Kidney tubule cell (primary cell): ENCODE results near the gene LYL1.
A peak's percentile ranks its signal among the peaks of the same experiment; 100 is the strongest.
"Not testable (repeated sequence)": the region's sequence is repeated elsewhere in the genome, so short reads cannot be mapped to it uniquely, and the experiment has no call there.

Experiments used
- DNase-seq: peaks from one replicate; pipeline ENCODE4 v3.0.0-alpha.2; 2018; ENCODE audit warnings: low spot score

Gene LYL1

DNA sequence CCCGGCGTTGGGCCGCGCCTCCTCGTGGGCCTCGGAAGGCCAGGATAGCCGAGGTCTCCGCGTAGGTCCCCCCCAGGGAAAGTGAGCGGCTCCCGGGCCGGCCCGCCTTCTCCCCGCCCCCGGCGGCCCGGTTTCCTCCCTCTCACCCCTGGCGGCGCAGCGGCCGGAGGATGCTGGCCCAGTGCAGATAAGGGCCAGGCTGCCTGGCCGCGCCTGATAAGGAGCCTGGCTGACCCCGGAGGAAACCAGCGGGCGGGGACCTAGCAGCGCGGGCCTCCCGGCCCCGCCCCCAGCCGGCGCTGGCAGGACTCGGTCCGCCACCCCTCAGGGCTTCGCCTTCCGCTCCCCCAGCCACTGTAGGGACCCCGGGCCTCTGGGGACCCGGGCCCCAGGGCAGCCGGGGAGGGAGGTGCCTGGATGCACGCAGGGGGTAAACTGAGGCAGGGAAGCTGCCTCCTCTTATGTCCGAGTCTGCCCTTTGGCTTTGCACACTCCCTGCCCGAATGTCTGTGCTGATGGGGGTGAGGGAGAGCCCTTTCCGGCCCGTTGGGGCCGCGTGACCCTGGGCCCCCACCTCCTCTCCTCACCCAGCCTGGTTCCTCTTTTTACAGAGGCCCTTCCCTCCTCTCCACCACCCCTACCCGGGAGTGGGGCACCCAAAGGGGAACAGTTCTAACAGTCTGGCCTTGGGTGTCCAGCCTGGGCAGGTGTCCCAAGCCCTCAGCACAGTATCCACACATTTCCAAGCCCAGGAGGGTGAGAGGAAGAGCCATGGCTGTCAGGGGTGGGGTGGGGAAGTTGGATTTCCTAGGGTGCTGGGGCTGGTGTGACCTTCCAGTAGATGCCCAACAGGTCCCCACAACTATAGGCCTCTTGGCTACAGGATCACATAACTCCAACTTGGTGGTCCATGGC lies at the start of gene LYL1:
LYL1 (minus strand) TSS at position 193 of the 915 bp plus-strand sequence. CDS start 1,687 bp downstream, outside the sequence.
- no peak for DNase-seq

GRCh38 chr19:13151605-13152355 lies 49.1 kb upstream of the LYL1 start:
- DNase-seq: peak; percentile 98

- no peak for DNase-seq
These were observed 48.4 kb upstream of the LYL1 start for GRCh38 chr19:13150931-13151604.

GRCh38 chr19:13150187-13150930 lies 47.7 kb upstream of the LYL1 start, which contains the start of the genes IER2 and STX10:
TSS of gene IER2 (plus strand) at chr19:13150411. CDS start at chr19:13153187, 2,776 bp downstream.
TSS of gene STX10 (minus strand) at chr19:13150375. CDS start at chr19:13150173, 202 bp downstream.
- DNase-seq: peak; percentile 94

- DNase-seq: peak; percentile 48
These were observed 47.0 kb upstream of the LYL1 start for GRCh38 chr19:13149628-13150186.

DNA sequence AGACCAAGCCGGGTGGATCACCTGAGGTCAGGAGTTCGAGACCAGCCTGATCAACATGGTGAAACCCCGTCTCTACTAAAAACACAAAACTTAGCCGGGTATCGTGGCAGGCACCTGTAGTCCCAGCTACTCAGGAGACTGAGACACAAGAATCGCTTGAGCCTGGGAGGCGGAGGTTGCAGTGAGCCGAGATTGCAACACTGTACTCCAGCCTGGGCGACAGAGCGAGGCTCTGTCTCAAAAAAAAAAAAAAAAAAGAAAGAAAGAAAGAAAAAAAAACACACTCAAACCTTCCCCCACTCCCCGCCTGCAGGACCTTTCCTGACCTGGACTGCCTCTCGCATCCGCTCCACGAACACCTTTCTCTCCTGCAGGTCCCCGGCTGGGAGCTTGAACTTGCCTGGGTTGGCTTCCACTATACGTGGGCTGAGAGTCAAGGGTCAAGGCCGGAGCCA lies 46.5 kb upstream of the LYL1 start:
- DNase-seq: not testable (repeated sequence)

DNA sequence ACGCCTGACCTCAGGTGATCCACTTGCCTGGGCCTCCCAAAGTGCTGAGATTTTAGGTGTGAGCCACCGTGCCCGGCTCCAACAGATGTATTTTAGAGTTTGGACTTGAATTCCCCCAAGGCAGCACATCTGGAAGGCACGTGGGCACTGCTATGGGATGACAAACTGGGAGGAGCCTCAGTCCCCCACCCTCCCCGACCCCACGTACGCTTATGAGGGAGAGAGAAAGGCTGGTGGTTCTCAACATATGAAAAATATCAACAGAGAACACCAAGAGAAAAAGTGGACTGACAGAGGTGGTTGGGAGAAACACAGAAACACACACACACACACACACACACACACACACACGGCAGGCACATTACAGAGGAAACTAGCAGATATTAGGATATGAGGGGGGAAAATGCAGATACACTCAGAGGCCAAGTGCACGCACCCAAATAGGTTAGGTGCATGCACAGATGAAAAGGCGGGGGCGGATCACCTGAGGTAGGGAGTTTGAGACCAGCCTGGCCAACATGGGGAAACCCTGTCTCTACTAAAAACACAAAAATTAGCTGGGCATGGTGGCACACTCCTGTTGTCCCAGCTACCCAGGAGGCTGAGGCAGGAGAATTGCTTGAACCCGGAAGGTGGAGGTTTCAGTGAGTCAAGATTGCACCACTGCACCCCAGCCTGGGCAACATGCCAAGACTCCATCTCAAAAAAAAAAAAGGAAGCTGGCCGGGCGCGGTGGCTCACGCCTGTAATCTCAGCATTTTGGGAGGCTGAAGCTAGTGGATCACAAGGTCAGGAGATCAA lies 44.3 kb upstream of the LYL1 start:
- DNase-seq: peak; percentile 37

DNA sequence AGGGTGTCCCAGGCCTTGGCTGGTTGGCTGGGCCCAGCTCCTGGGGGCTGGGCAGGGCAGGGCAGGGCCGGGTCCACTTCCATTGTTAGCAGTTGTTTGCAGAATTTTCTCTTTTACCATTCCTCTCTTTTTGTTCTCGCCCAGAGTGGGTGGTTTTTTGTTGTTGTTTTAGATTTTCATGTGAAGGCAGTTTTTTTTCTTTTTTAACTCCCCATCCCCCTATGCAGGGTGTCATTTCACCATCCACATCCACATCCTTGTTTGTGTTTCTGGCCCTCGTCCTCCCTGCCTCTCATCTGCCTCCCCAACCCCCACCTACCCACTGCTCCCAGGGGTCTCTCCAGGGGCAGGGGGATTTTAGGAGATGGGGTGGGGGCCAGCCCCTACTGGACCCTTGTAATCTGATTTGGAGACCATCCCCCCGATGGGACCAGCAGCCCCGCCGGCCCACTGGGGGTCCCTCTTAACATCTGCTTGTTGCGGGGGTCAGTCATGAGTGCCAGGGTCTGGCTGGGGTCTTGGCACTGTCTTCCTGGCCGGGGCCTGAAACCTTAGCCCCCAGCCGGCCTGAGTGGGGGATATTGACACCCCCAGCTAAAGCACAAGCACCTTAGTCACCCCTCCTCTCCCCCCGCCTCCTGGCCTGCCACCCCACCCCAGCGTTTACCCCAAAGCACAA lies 37.1 kb upstream of the LYL1 start:
- no peak for DNase-seq

- no peak for DNase-seq
These were observed 36.2 kb upstream of the LYL1 start for GRCh38 chr19:13138916-13139198.

- no peak for DNase-seq
These were observed 35.7 kb upstream of the LYL1 start for GRCh38 chr19:13138171-13138915.

DNA sequence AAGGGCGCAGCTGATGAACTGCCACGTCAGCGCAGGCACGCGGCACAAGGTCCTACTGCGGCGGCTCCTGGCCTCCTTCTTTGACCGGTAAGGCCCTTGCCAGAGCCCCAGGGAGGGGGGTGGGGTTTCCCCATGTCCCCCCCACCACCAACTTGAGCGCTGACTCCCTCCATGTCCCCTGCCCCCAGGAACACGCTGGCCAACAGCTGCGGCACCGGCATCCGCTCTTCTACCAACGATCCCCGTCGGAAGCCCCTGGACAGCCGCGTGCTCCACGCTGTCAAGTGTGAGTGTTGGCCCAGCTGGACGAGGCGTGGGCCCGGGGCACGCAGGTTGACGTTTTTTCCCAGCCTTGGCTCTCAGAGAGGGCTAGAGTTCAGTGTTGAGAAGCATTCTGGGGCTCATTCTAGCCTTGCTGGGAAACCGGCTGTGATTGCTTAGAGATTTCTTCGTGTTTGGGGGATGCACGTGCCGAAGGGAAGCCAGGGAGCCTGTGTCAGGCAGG lies 34.7 kb upstream of the LYL1 start:
- DNase-seq: no peak

DNA sequence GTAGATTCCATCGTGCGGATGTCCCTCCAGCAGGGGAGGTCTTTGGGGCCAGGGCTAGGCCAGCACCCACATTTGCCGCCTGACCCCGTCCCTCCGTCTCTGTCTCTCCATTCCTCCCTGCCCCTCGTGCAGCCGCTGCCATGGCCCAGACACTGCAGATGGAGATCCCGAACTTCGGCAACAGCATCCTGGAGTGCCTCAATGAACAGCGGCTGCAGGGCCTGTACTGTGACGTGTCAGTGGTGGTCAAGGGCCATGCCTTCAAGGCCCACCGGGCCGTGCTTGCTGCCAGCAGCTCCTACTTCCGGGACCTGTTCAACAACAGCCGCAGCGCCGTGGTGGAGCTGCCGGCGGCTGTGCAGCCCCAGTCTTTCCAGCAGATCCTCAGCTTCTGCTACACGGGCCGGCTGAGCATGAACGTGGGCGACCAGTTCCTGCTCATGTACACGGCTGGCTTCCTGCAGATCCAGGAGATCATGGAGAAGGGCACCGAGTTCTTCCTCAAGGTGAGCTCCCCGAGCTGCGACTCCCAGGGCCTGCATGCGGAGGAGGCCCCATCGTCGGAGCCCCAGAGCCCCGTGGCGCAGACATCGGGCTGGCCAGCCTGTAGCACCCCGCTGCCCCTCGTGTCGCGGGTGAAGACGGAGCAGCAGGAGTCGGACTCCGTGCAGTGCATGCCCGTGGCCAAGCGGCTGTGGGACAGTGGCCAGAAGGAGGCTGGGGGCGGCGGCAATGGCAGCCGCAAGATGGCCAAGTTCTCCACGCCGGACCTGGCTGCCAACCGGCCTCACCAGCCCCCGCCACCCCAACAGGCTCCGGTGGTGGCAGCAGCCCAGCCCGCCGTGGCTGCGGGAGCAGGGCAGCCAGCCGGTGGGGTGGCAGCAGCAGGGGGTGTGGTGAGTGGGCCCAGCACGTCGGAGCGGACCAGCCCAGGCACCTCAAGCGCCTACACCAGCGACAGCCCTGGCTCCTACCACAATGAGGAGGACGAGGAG lies 32.7 kb upstream of the LYL1 start:
- no peak for DNase-seq

DNA sequence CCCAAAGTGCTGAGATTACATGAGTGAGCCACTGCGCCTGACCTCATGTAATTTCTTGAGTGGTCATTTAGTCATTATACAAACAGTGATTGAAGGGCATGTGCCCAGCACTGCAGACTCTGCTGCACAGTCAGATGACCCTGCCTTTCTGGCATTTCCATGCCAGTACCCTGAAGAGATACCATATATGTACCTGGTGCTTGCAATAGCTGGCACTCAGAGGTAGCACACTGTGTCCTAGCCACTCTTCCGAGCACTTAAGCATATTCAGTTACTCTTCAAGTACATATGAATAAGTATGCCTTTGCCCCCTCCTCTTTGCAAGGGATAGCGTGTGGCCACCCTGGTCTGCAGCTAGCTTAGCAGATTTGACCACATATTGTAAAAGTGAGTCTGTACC lies 32.0 kb upstream of the LYL1 start:
- peak; percentile 39 for DNase-seq

GRCh38 chr19:13133241-13133870 lies 30.7 kb upstream of the LYL1 start:
- DNase-seq: no peak

DNA sequence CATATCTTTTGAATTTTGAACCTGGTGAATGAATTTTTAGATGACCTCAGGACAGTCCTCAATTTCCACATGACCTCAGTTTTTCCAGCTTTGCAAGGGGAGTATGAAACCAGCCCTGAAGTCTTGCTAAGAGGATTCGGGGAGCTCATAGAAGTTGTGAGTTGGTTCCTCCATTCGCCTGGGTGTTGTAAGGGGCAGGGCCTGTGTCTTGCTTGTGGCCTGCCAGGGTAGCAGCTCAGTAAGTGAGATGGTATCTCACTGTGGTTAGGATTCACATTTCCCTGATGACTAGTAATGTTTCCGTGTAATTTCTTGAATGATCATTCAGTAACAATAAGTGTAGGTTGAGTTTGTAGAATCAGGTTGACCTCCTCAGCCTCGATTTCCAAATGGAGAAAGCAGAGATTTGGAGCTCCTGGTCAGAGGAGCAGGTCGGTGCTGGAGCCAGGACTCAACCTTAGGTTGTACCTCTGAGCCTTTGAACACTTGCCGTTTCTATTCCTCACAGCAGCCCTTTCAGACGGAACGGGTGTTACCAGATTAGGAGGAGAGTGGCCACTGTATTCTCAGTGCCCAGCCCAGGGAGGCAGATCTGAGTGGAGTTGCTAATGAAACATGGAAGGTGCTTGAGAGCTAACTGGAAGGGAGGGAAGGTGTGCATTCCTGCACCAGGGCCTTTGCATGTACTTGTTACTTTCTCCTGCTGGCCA lies 30.0 kb upstream of the LYL1 start:
- DNase-seq: peak; percentile 33

GRCh38 chr19:13130886-13131490 lies 28.3 kb upstream of the LYL1 start:
- no peak for DNase-seq
